NCI-H146 (cell line): ENCODE data around the gene NECAP2.
"Not testable (repeated sequence)": the region's sequence is repeated elsewhere in the genome, so short reads cannot be mapped to it uniquely, and the experiment has no call there.

Source experiments
- DNase-seq: peaks from one replicate; lab custom pipeline; 2025; lab: John Stamatoyannopoulos, UW

The NECAP2 gene

GRCh38 chr1:16461681-16462080, 21.2 kb downstream of the NECAP2 start:
- DNase-seq = no peak

DNA sequence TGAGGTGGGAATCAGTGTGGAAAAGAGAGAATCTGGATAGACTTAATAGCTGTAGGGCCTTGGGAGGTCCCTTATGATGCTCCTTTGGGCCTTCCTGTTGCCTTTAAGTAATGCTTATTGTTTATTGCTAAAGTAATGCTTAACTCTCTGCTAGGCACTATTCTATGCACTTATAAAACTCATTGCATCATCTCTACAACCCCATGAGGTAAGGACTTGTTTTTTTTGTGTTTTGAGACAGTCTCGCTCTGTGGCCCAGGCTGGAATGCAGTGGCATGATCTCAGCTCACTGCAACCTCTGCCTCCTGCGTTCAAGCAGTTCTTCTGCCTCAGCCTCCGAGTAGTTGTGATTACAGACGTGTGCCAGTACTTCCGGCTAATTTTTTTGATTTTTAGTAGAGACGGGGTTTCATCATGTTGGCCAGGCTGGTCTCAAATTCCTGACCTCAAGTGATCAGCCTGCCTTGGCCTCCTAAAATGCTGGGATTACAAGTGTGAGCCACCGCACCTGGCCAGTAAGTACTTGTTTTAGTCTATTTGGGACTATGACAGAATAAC, 22.3 kb downstream of the NECAP2 start:
- DNase-seq = no peak

GRCh38 chr1:16464917-16465625, 24.5 kb downstream of the NECAP2 start:
- no peak for DNase-seq

DNA sequence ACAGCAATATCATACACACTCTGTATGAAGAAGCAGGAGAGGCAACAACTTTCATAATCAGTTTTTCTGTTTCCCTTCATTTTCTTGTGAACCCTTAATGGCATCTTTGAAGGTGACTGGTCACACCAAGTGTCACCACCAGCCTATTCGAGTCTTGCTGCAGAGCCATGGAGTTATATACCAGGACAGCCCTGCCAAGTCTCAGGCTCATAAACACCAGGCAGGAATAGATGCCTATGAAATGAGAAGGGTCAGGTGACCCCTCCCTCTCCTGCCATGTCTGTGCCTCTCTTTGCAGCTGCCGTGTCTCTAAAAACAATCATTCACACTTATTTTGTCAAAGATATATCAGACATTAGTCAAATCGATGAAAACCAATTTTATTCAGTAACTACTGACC, 28.0 kb downstream of the NECAP2 start:
- no peak for DNase-seq

- DNase-seq = no peak
These were observed 33.8 kb downstream of the NECAP2 start for GRCh38 chr1:16474166-16474800.

DNA sequence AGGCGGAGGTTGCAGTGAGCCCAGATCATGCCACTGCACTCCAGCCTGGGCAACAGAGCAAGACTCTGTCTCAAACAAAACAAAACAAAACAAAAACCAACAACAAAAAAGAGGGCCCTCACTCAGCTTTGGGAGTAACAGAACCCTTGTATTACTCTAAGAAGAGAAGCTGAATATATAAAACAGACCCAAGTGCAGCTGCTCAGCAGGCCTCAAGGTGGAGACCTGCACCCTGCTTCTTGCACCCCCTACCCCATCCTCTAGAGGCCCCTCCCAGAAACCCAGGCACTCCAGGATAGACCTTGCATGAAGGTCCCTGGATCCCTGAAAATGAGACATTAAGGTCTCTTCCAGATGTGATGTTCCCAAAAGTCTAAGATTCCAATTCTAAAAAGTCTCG, 34.4 kb downstream of the NECAP2 start:
- DNase-seq = not testable (repeated sequence)

DNA sequence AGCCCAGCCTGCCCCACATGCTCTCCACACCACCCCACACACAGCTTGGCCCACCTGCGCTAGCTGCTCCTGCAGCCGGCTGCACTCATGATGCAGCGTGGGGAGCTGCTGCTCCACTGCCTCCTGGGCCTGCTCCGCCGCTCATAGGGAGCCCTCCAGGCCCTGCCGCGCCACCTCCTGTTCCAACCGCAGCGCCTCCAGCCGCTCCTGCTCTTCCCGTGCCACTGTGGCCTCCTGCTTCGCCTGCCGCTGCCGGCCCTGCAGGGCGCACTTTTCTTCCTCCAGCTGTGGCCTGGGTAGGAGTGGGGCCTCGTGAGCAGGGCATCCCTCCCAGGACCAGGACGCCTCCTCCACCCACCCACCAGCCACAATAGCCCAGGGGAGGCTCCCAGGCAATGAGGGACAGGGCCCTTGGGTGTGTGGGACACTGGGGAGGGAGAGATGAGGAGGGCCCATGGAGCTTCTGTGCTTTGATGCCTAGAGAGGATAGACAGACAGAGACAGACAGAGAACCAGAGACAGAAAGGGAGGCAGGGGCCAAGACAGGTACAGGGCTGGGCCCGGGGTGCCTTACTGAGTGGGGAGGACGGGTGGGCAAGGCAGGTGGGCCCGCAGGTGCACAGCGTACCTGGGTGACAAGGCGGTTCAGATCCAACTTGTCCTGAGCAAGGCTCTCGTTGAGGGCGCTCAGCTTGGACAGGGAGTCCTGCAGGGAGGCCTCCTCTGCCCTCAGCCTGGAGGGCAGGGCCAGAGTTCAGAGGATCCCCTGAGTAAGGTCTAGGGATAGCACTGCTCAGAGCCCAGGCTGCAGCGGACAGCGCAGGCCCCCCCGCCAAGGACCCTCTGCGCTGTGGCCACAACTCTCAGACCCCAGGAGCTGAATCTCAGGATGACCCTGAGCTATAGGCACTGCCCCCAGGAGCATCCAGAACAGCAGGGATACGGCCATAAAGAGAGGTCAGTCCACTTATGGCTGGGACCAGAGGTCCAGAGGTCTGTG, 35.5 kb downstream of the NECAP2 start:
- not testable (repeated sequence) for DNase-seq

DNA sequence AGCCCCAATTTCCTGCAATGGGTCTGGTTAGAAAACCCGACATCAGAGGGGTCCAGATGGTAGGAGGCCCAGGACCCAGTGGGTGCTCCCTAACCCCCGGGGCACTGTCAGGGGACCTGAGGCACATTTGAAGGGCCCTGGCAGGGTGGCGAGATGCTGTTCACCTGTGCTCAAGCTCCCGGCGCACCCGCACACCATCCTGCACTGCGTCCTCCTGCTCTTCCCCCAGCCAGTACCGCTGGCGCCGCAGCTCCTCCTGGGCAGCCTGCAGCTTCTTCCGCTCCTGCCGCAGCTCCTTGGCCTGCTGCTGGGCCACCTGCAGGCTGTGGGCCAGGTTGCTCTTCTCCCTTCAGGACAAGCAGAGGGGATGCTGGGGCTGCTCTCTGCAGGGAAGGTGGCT, 37.6 kb downstream of the NECAP2 start:
- no peak for DNase-seq

- DNase-seq = not testable (repeated sequence)
These were observed 42.6 kb downstream of the NECAP2 start for GRCh38 chr1:16483146-16483545.

DNA sequence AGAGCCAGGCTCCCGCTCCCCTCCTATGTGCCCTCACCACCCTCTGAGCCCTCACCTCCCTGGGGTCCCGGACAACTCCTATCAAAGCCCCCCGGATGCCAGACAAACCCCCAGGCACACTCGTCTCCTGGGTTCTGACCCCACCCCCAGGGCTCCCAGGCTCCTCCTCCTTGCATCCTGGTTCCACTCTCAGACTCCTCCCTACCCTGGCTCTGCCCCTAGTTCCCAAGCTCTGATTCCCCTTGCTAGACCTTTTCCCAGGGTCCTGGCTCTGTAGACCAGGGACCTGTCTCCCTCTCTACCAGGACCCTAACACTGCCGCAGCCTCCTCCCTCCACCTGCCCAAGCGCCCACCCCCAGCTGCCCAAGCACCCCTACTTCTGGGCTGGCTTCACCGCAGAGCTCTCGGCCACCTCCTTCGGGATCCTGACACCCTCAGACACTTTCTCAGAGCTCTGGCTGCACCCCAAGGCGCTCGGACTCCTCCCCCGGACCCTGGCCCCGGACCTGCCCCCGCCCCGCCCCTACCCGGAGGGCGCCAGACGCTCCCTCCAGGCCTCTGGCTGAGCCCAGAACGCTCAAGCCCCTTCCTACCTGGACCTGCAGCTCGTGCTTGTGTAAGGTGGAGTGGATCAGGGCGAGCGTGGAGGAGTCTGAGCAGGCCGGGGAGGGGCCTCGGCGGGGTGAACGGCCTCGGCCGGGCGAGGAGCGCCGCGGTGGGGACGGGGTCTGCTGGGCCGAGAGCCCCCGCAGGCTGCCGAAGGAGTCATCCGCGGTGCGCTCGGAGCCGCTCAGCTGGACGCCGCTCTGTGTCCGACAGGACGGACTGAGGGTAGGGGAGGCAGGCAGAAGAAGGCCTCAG, 43.3 kb downstream of the NECAP2 start:
- DNase-seq = not testable (repeated sequence)

GRCh38 chr1:16484501-16484835, 43.9 kb downstream of the NECAP2 start:
- DNase-seq = no peak

DNA sequence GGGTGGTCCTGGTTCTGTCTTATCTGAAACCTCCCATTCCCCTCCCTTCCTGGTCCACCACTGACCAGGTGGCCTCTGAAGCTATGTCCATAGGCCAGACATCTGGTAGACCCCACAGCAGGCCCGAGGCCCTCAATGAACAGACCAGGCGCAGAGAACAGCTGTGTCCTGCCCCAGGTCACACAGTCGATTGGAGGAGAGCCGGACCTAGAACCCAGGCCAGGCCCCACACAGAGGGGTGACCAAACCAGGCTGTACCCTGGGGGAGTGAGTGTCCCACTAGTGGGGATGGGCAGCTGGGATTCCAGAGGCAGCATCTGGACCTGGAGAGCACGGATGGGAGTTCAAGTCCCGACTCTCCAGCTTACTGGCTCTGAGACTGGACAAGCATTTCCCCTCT, 44.4 kb downstream of the NECAP2 start:
- DNase-seq = no peak

DNA sequence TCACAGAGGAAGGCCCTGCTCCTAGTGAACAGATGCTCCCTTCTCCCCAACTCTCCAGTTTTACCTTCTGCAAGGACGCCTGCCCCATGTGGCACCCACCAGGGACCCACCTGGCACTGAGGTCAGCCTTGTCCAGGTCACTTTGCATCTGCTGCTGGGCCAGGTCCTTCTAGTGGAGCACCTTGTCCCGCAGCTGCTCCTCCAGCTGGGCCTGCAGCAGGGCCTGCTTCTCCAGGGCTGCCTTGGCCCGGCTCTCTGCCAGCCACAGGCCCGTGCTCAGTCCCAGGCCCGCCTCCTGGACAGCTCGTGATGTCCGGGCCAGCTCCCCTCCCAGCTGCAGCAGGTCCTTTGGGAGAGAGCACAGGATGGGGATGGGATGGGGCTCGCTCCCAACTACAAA, 45.8 kb downstream of the NECAP2 start:
- not testable (repeated sequence) for DNase-seq

DNA sequence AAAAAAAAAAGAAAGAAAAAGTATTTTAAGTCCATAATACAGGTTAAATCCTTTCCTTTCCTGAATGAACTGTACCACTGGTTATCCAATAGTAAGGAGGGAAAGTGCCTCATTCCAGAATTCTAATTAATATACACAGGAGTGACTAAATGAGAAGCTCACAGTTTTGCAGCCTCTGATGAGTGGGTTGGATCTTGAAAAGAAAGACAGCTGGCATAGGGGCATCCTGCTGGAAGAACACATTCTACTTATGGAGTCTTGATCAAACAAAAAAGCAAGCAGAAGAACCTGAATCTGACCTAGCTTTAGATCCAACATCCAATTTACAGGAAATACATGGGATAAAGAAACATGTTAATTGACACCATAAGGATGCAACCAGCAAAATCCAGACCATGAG, 46.5 kb downstream of the NECAP2 start:
- DNase-seq = not testable (repeated sequence)

DNA sequence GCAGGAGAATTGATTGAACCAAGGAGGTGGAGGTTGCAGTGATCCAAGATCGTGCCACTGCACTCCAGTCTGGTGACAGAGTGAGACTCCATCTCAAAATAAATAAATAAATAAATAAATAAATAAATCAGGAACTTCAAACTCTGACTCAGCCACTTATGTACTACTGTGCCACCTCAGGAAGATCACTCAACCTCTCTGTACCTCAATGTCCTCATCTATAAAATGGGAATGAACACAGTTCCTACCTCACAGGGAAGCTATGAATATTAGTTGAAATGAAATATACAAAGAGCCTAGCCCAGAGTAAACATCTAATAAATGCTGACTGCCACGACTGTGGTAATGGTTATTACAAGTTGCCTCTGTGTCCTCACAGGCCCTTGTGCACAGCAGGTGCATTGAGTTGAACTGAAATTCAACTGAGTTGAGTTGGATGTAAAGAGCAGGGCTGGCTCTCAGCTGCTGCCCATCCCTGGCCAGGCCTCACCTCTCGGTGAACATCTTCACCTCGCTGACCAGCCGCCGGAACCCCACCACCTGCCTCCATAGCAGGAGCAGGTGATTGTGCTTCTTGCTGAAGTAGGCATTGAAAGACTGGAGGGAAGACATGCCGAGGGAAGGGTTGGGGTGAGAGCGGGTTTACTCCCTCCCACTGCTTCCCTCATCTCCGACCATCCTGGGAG, 48.8 kb downstream of the NECAP2 start:
- not testable (repeated sequence) for DNase-seq

- no peak for DNase-seq
These were observed 50.6 kb downstream of the NECAP2 start for GRCh38 chr1:16491056-16491675.

DNA sequence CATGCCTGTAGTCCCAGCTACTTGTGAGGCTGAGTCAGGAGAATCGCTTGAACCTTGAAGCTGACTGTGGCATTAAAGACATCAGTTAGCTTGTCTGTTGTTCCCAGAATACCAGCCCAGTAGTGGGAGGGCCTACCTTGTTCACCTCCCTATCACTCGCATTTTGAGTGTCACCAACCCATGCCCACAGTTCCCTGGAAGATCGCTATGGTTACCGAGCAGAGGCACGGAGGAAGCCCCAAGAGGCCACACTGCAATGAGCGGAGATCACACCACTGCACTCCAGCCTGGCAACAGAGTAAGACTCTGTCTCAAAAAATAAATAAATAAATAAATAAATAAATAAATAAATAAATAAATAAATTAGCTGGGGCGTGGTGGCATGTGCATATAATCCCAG, 52.4 kb downstream of the NECAP2 start:
- DNase-seq = not testable (repeated sequence)

DNA sequence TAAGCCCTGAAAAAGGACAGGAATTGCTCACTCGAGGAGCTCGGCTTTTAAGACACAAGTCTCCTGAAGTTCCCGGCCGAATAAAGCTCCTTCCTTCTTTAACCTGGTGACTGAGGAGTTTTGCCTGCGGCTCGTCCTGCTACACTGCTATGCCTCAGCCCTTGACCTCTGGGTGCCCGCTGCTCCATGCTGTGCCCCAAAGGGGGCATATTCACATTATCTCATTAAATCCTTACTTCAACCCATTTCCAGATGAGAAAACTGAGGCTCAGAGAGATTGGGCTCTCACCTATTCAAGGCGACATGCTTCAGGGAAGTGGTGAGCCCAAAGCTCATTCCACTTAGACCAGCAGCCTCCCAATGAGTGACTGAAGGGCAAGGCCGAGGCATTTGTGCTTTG, 53.2 kb downstream of the NECAP2 start:
- DNase-seq = not testable (repeated sequence)

- peak; percentile 2 for DNase-seq
These were observed 57.0 kb downstream of the NECAP2 start for GRCh38 chr1:16497474-16497904.

DNA sequence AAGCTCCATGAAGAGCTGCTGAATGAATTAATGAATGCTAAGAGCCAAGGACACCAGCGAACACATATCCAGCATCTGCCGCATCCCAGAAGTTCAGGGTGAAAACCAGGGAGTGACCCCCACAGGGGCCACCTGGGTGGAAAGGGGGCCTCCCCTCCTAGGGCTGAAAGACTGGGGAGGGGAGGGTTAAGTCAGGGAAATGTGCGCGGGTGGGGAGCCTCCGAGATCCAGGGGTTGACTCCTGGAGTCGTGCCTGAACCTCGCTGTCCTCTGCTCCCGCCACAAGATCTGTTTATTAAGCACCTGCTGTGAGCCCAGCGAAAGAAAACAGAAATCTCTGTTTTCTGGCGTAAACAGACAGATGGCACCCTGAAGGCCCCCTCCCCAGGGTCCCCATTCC, 57.5 kb downstream of the NECAP2 start:
- DNase-seq = not testable (repeated sequence)
